RWPE2 (cell line): Measurements from ENCODE around the gene GALK2.
"Not testable (repeated sequence)": the region's sequence is repeated elsewhere in the genome, so short reads cannot be mapped to it uniquely, and the experiment has no call there.

Source experiments
- ATAC-seq: fragments of 200-7000 bp; cut with Tn5 transposase; 3 replicates; pipeline ENCODE4 v1.9.1; 2021; ENCODE audit warnings: low read depth
- DNase-seq: peaks from one replicate; pipeline ENCODE4 v3.0.0-alpha.2; 2020; ENCODE audit warnings: low spot score
- H3K27ac ChIP-seq: fragments of 450-650 bp; 2 replicates; pipeline ENCODE4 v1.5.1; 2017; ENCODE audit warnings: mild to moderate bottlenecking; ENCODE audit not compliant: poor library complexity, severe bottlenecking
- H3K27me3 ChIP-seq: fragments of 250-450 bp; sonication (Bioruptor Pico); 2 replicates; pipeline ENCODE4 v1.5.1; 2021; ENCODE audit warnings: mild to moderate bottlenecking, moderate library complexity; ENCODE audit not compliant: insufficient read depth, poor library complexity, severe bottlenecking
- H3K36me3 ChIP-seq: fragments of 250-450 bp; sonication (Bioruptor Pico); 2 replicates; pipeline ENCODE4 v1.5.1; 2020; ENCODE audit warnings: low read depth, mild to moderate bottlenecking, moderate library complexity
- H3K4me1 ChIP-seq: fragments of 250-450 bp; sonication (Bioruptor Pico); 2 replicates; pipeline ENCODE4 v1.5.1; 2021; ENCODE audit warnings: mild to moderate bottlenecking, moderate library complexity; ENCODE audit not compliant: insufficient read depth, poor library complexity, severe bottlenecking
- H3K4me3 ChIP-seq: fragments of 250-450 bp; sonication (Bioruptor Pico); 2 replicates; pipeline ENCODE4 v1.5.1; 2021; ENCODE audit warnings: mild to moderate bottlenecking, moderate library complexity; ENCODE audit not compliant: severe bottlenecking
- H3K9me3 ChIP-seq: fragments of 250-450 bp; sonication (Bioruptor Pico); 2 replicates; pipeline ENCODE4 v1.5.1; 2021; ENCODE audit warnings: mild to moderate bottlenecking, moderate library complexity; ENCODE audit not compliant: severe bottlenecking
- TF ChIP-seq, protein P1 (sequence below): fragments of 450-650 bp; IDR thresholded peaks from one replicate; pipeline ENCODE4 v1.5.1; 2017; ENCODE audit warnings: mild to moderate bottlenecking, moderate library complexity; ENCODE audit not compliant: poor library complexity, severe bottlenecking

The GALK2 gene

DNA sequence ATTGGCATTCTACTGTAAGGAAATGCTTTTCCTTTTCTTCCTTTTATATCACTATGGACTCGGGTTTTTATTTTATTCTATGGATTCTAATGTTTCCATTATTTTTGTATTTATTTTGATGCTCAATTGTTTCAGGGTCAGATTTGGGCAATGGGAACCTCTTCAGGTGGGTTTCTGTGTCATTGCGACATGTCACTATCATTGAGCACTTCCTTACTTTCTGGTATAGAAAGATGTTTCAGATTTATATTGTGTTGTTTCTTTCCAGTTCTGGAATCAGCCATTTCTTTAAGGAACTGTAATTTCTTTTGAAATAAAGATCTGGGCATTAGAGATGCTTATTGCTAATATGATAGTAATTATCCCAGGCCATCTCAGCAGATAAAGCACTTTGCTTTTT, 21.8 kb downstream of the GALK2 start:
- Histone ChIP-seq H3K4me1 (no peaks in the 10 kb centered on the region), H3K36me3 (no peaks in the 10 kb centered on the region), H3K27ac (no peak overlapping the region), H3K9me3 (peaks cover 1% of the 10 kb centered on the region), H3K27me3 (no peaks in the 10 kb centered on the region), H3K4me3 (no peak overlapping the region)
- DNase-seq (no peak), ATAC-seq (no peak)
- TF ChIP-seq, protein P1, sequence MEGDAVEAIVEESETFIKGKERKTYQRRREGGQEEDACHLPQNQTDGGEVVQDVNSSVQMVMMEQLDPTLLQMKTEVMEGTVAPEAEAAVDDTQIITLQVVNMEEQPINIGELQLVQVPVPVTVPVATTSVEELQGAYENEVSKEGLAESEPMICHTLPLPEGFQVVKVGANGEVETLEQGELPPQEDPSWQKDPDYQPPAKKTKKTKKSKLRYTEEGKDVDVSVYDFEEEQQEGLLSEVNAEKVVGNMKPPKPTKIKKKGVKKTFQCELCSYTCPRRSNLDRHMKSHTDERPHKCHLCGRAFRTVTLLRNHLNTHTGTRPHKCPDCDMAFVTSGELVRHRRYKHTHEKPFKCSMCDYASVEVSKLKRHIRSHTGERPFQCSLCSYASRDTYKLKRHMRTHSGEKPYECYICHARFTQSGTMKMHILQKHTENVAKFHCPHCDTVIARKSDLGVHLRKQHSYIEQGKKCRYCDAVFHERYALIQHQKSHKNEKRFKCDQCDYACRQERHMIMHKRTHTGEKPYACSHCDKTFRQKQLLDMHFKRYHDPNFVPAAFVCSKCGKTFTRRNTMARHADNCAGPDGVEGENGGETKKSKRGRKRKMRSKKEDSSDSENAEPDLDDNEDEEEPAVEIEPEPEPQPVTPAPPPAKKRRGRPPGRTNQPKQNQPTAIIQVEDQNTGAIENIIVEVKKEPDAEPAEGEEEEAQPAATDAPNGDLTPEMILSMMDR: no peak

DNA sequence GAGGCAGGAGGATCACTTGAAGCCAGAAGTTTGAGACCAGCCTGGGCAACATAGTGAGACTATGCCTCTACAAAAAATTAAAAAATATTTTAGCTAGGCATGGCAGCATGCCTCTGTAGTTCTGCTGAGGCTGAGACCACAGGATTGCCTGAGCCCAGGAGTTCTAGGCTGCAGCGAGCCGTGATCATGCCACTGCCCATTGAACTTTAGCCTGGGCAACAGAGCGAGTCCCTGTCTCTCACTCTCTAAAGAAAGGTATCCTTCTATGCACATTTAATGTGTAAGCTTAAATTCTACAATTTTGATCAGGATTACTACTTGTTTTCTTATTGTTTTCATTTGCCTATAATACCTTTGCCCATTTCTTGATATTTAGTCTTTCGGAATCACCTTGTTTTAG, 26.8 kb downstream of the GALK2 start:
- no peaks in the 10 kb centered on the region for H3K27me3 ChIP-seq
- TF ChIP-seq, protein P1: no peak
- DNase-seq (no peak), ATAC-seq (no peak)
- H3K36me3 ChIP-seq: peaks cover 10% of the 10 kb centered on the region; the same call in 1 of the 2 replicates
- no peak overlapping the region for H3K27ac ChIP-seq
- H3K4me3 ChIP-seq: no peak overlapping the region
- H3K4me1 ChIP-seq: no peaks in the 10 kb centered on the region
- no peaks in the 10 kb centered on the region for H3K9me3 ChIP-seq

DNA sequence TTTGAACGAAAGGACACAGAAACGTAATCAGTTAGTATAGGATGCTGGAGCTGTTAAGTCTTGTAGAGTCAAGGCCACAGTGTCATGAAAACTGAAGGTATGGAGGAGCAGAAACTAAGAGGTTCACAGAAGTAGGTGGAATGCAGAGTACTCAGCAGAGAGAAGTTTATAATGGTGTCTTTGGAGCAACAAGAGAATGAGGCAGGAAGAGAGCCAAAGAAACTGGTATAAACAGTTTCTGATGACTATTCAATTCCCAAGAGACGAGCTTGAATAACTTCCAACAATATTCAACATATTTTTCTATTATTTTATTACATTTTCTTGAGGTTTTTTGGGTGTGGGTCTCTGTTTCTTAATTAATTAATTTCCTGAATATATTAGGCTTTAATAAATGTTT, 29.6 kb downstream of the GALK2 start:
- Histone ChIP-seq H3K36me3 (peaks cover 31% of the 10 kb centered on the region), H3K4me1 (no peaks in the 10 kb centered on the region), H3K9me3 (no peaks in the 10 kb centered on the region), H3K27ac (no peak overlapping the region), H3K27me3 (no peaks in the 10 kb centered on the region), H3K4me3 (no peak overlapping the region)
- TF ChIP-seq, protein P1: no peak
- ATAC-seq (no peak), DNase-seq (no peak)

DNA sequence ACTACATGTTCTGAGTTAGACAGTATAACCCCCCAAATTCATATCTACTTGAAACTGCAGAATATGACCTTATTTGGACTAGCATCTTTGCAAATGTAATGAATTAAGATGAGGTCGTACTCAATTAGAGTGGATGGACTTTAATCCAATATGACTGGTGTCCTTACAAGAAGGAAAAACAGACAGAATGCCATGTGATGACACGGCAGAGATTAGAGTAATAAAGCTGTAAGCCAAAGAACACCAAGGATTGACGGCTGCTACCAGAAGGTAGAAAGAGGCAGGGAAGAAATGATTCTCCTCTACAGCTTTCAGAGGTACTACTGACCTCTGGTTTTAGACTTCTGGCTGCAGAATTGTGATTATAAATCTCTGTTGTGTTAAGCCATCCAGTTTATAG, 30.3 kb downstream of the GALK2 start:
- Histone ChIP-seq H3K36me3 (peaks cover 36% of the 10 kb centered on the region), H3K9me3 (no peaks in the 10 kb centered on the region), H3K27ac (no peak overlapping the region), H3K27me3 (no peaks in the 10 kb centered on the region), H3K4me3 (no peak overlapping the region), H3K4me1 (no peaks in the 10 kb centered on the region)
- TF ChIP-seq, protein P1: no peak
- DNase-seq (no peak), ATAC-seq (no peak)

DNA sequence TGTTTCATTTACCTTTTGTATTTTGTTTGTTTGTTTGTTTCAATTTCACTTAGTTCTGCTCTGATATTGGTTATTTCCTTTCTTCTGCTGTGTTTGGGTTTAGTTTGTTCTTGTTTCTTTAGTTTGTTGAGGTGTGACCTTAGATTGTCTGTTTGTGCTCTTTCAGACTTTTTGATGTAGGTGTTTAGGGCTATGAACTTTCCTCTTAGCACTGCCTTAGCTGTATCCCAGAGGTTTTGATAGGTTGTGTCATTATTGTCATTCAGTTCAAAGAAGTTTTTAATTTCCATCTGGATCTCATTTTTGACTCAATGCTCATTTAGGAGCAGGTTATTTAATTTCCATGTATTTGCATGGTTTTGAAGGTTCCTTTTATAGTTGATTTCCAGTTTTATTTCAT, 38.1 kb downstream of the GALK2 start:
- not testable (repeated sequence) for ATAC-seq, H3K4me1 ChIP-seq, H3K27ac ChIP-seq, H3K27me3 ChIP-seq, DNase-seq, H3K4me3 ChIP-seq
- Histone ChIP-seq H3K9me3 (peaks cover 12% of the 10 kb centered on the region), H3K36me3 (peaks cover 20% of the 10 kb centered on the region)

DNA sequence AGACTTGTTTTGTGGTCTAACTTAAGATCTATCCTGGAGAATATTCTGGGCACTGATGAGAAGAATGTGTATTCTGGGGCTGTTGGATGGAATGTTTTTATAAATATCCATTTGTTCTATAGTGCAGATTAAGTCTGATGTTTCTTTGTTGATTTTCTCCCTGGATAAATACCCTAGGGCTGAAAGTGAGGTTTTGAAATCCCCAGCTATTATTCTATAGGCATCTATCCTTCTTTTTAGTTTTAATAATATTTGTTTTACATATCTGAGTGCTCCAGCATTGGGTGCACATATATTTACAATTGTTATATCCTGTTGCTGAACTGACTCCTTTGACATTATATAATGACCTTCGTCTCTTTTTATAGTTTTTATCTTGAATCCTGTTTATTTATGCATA, 42.9 kb downstream of the GALK2 start:
- ATAC-seq: no peak
- DNase-seq: no peak

More for the DNA sequence above, 42.9 kb downstream of the GALK2 start:
- Histone ChIP-seq H3K36me3 (peaks cover 15% of the 10 kb centered on the region), H3K4me3 (no peak overlapping the region), H3K9me3 (peaks cover 8% of the 10 kb centered on the region), H3K4me1 (peaks cover 1% of the 10 kb centered on the region), H3K27ac (no peak overlapping the region), H3K27me3 (no peaks in the 10 kb centered on the region)
- TF ChIP-seq, protein P1: no peak
